A673 (cell line): ENCODE results near the gene SPATA16. TPM values are rescaled to one million over a fixed set of nuclear protein-coding genes. Genes with fewer than 3 reads are reported as not detected.

Experiments
- BruUV-seq: library from RNA; stranded (reverse); fragments of 400-500 nt; replicated peaks from 2 replicates; lab custom pipeline; 2021; lab: Mats Ljungman, UMichigan
- CTCF ChIA-PET: fragments of 300-600 bp; sonication (Branson Sonifier 250); formaldehyde crosslinking; loops from one replicate; lab custom pipeline; 2022; ENCODE audit warnings: antibody characterized with exemption; lab: Charles Lee
- POLR2A ChIA-PET: fragments of 300-600 bp; sonication (Branson Sonifier 250); formaldehyde crosslinking; loops from one replicate; lab custom pipeline; 2022; ENCODE audit warnings: antibody characterized with exemption; ENCODE audit not compliant: low non-redundant PET; lab: Charles Lee
- DNase-seq: peaks from one replicate; pipeline ENCODE4 v3.0.0-alpha.2; 2015; ENCODE audit warnings: low spot score
- H3K27ac ChIP-seq: fragments of 200-600 bp; sonication (generic); 2 replicates; pipeline ENCODE4 v1.5.1; 2016; ENCODE audit warnings: mixed run types, low read depth, mild to moderate bottlenecking, mixed read lengths, antibody characterized with exemption, low read length; ENCODE audit not compliant: poor library complexity, severe bottlenecking
- H3K27me3 ChIP-seq: fragments of 200-600 bp; sonication (generic); replicated peaks from 2 replicates; pipeline ENCODE4 v1.6.1; 2017; ENCODE audit warnings: mixed run types, low read depth, mild to moderate bottlenecking, mixed read lengths, antibody characterized with exemption, low read length; ENCODE audit not compliant: insufficient read depth, poor library complexity
- H3K36me3 ChIP-seq: fragments of 200-600 bp; sonication (generic); 2 replicates; pipeline ENCODE4 v1.6.1; 2016; ENCODE audit warnings: mixed run types, mild to moderate bottlenecking, mixed read lengths, antibody characterized with exemption, low read length; ENCODE audit not compliant: insufficient read depth, poor library complexity, severe bottlenecking
- H3K4me1 ChIP-seq: fragments of 200-600 bp; sonication (generic); 2 replicates; pipeline ENCODE4 v1.6.1; 2017; ENCODE audit warnings: mixed run types, mild to moderate bottlenecking, mixed read lengths, antibody characterized with exemption, low read length; ENCODE audit not compliant: insufficient read depth, poor library complexity, severe bottlenecking
- H3K4me3 ChIP-seq: fragments of 200-600 bp; sonication (generic); 2 replicates; pipeline ENCODE4 v1.5.1; 2016; ENCODE audit warnings: low read depth, mixed run types, mild to moderate bottlenecking, mixed read lengths, low read length; ENCODE audit not compliant: poor library complexity, severe bottlenecking
- H3K9me3 ChIP-seq: fragments of 200-600 bp; sonication (generic); 2 replicates; pipeline ENCODE4 v1.6.1; 2016; ENCODE audit warnings: mixed run types, low read depth, mild to moderate bottlenecking, mixed read lengths, antibody characterized with exemption, low read length; ENCODE audit not compliant: poor library complexity, severe bottlenecking
- CTCF ChIP-seq: fragments of 300-800, 200-600 bp; sonication (generic); conservative IDR thresholded peaks from 2 replicates; pipeline ENCODE4 v1.5.1; 2017; ENCODE audit warnings: low read depth, mild to moderate bottlenecking, antibody characterized with exemption, low read length, moderate library complexity, mixed read lengths
- EZH2 ChIP-seq: fragments of 200-600 bp; sonication (generic); IDR thresholded peaks from 2 replicates; pipeline ENCODE4 v1.6.1; 2017; ENCODE audit warnings: borderline replicate concordance, low read depth, mild to moderate bottlenecking, mixed read lengths, antibody characterized with exemption, low read length; ENCODE audit not compliant: poor library complexity, severe bottlenecking
- intact Hi-C: fragments of 100-400 bp; cut with micrococcal nuclease; formaldehyde crosslinking; loops from one replicate; pipeline ENCODE4 v1.10.0; 2022; ENCODE audit not compliant: unreplicated experiment
- total RNA-seq: library from RNA; stranded (reverse); gene quantifications from 2 replicates; pipeline ENCODE4 v1.2.3, GENCODE V29; 2021

SPATA16 gene
- total RNA-seq, 1 experiment from 2014 or later, result not detected

DNA sequence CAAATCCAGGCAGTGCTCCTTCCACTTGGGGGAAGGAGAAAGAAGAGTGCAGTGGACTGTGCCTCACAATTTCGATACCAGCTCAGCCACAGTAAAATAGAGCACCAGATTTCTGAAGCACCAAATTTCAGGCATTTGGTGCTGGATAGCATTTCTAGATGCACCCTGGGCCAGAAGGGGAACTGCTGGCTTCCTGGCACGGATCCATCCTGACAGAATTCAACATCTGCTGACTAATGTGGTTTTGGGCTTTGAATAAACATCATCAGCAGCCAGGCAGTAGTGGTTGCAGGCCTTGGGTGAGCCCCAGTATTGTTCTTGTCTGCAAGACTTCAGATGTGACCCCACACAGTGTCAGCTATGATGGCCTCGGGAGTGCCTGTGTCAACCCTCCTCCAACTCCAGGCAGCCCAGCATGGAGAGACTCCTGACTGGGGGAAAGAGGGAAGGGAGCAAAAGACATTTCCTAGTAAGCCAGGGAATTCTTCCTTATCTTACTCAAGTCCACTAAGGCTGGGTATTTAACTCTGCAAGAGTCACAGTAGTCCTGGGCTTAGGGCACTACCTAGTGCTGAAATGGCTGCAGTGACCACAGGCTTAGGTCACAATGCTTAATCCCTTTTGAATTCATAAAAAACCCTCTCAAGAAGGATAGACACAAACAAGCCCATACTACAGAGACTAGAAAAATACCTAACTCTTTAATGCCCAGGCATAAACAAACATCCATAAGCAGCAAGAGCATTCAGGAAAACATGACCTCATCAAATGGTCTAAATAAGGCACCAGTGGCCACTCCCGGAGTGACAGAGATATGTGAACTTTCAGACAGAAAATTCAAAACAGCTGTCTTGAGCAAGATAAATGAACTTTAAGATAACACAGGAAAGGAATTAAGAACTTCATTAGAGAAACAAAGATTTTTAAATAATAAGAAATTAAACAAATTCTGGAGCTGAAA lies 74.7 kb downstream of the SPATA16 start:
- DNase-seq, result peak; percentile 67

DNA sequence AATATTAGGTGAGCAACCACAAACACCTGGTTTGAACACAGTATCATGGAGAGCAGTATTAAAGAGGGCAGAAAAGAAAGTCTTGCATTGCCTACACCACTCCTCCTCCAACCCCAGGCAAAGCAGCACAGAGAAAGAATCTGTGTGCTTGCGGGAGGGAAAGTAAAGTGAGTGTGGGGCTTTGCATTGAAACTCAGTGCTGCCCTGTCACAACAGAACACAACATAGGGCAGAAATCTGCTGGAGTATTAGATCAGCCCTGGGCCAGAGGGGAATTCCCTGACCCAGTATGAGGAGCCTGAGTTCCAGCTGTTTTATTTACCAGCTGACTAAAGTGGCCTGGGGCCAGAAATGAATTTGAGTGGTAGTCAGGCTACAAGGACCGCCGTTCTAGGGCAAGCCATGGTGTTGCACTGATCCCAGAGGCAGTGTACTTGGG lies 75.5 kb downstream of the SPATA16 start:
- intact Hi-C loops, result no loop called here
- Histone ChIP-seq H3K36me3 (no peaks in the 10 kb centered on the region), H3K9me3 (no peaks in the 10 kb centered on the region), H3K4me1 (peaks cover 9% of the 10 kb centered on the region), H3K27me3 (no peaks in the 10 kb centered on the region), H3K27ac (no peak overlapping the region), H3K4me3 (no peak overlapping the region)
- no TSS peak for BruUV-seq
- TF ChIP-seq CTCF (no peak), EZH2 (no peak)
- peak; percentile 24 for DNase-seq
- ChIA-PET CTCF (no interaction called here), POLR2A (no interaction called here)

More for the DNA sequence above, 74.7 kb downstream of the SPATA16 start:
- no peak for TF ChIP-seq EZH2
- TF ChIP-seq CTCF, result no peak
- no TSS peak for BruUV-seq
- peaks cover 9% of the 10 kb centered on the region for H3K4me1 ChIP-seq
- H3K27ac ChIP-seq, result no peak overlapping the region
- ChIA-PET POLR2A (no interaction called here), CTCF (no interaction called here)
- no peaks in the 10 kb centered on the region for H3K27me3 ChIP-seq
- no peaks in the 10 kb centered on the region for H3K9me3 ChIP-seq
- H3K36me3 ChIP-seq, result no peaks in the 10 kb centered on the region
- no peak overlapping the region for H3K4me3 ChIP-seq
- intact Hi-C loops, result no loop called here

DNA sequence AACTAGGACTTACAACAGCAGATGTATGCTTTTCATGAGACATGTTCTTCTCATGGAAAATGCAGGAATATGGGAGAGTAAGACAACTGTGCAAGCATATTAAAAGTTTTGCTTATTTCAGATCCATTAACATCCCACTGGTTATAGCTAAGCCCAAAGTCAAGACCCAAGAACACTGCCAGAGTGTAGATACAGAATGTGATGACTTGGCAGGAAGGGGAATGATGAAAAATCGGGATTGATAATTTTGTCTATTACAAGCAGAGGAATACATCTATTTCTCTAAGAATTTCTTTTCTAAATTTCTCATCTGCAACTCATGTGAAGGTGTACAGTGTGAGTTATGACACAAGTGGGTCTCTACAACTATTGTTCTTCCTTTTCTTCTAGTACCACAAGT lies 76.4 kb downstream of the SPATA16 start:
- Histone ChIP-seq H3K27ac (no peak overlapping the region), H3K9me3 (no peaks in the 10 kb centered on the region), H3K36me3 (no peaks in the 10 kb centered on the region), H3K4me1 (peaks cover 9% of the 10 kb centered on the region), H3K27me3 (no peaks in the 10 kb centered on the region), H3K4me3 (no peak overlapping the region)
- no peak for TF ChIP-seq EZH2
- no peak for TF ChIP-seq CTCF
- POLR2A ChIA-PET, result no interaction called here
- intact Hi-C loops, result no loop called here
- CTCF ChIA-PET, result no interaction called here
- no peak for DNase-seq
- BruUV-seq, result no TSS peak
